Tibial artery (tissue), 4 donors: ENCODE data around the gene MAP6.
"Not testable (repeated sequence)": the region's sequence is repeated elsewhere in the genome, so short reads cannot be mapped to it uniquely, and the experiment has no call there.

Source experiments
- DNase-seq, 2 donors: peaks; one replicate each; pipeline ENCODE4 v3.0.0-alpha.2; 2019
- H3K27ac ChIP-seq, 2 donors: fragments of 200-600 bp; sonication (generic) in 1 of 2; 1 replicate in 1 of 2; 2 replicates in 1 of 2; pipeline ENCODE4 v1.5.1; 2018 to 2019; ENCODE audit warnings: mild to moderate bottlenecking in 1 of 2
- H3K27me3 ChIP-seq, 2 donors: fragments of 200-600 bp; sonication (generic) in 1 of 2; one replicate each; pipeline versions ENCODE4 v1.5.1 to v1.6.0; 2016 to 2019
- H3K36me3 ChIP-seq, 3 donors: fragments of 200-600 bp; sonication (generic) in 2 of 3; one replicate each; pipeline ENCODE4 v1.5.1; 2016 to 2019; ENCODE audit warnings: mild to moderate bottlenecking in 2 of 3
- H3K4me1 ChIP-seq, 4 donors: fragments of 200-600 bp; sonication (generic) in 2 of 4; 1 replicate in 3 of 4; 2 replicates in 1 of 4; pipeline ENCODE4 v1.5.1; 2016 to 2019
- H3K4me3 ChIP-seq, 2 donors: fragments of 200-600 bp; sonication (generic) in 1 of 2; 1 replicate in 1 of 2; 2 replicates in 1 of 2; pipeline ENCODE4 v1.5.1; 2018 to 2019; ENCODE audit warnings: mild to moderate bottlenecking in 2 of 2
- H3K9me3 ChIP-seq, 3 donors: fragments of 200-600 bp; sonication (generic) in 1 of 3; one replicate each; pipeline ENCODE4 v1.5.1; 2016 to 2019
- CTCF ChIP-seq, 2 experiments: fragments of 200-600 bp in 1 of 2; fragments of 450-650 bp in 1 of 2; IDR thresholded peaks; one replicate each; pipeline ENCODE4 v1.5.1; 2017 to 2019; ENCODE audit warnings: antibody characterized with exemption in 2 of 2, mild to moderate bottlenecking in 1 of 2, moderate library complexity in 1 of 2
- intact Hi-C: fragments of 100-400 bp; cut with DNase I; formaldehyde crosslinking; loops from one replicate; pipeline ENCODE4 v1.15.0; 2023; ENCODE audit warnings: low total_unique reads

MAP6 gene

DNA sequence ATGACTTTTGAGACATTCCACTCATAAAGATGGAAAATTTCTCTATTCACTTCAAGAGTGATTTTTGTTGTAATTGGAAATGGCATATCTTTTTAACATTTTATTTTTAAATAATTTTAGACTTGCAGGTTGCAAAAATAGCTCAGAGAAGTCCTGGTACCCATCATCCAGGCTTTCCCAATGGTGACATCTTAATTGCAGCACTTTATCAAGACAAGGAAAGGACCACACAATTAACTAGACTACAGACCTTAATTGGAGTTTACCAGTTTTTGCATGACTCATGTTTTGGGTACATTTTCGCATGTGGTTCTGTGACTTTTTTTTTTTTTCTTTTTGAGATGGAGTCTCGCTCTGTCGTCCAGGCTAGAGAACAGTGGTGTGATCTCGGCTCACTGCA, 23.0 kb upstream of the MAP6 start:
- intact Hi-C loops: no loop called here
- H3K36me3 ChIP-seq: no peaks in the 10 kb centered on the region
- no peak for DNase-seq
- no peak overlapping the region for H3K4me3 ChIP-seq
- no peak for TF ChIP-seq CTCF (IDR thresholded peaks at IDR 0.05)
- H3K27ac ChIP-seq: no peak overlapping the region
- H3K9me3 ChIP-seq: no peaks in the 10 kb centered on the region
- H3K27me3 ChIP-seq: peaks cover 0 to 17% of the 10 kb centered on the region in 2 donors
- H3K4me1 ChIP-seq: no peaks in the 10 kb centered on the region

GRCh38 chr11:75689863-75690609, 21.2 kb upstream of the MAP6 start:
- Histone ChIP-seq H3K27me3 (peaks cover 0 to 14% of the 10 kb centered on the region in 2 donors), H3K9me3 (peaks cover 0 to 15% (median 7%) of the 10 kb centered on the region in 3 donors), H3K4me3 (no peak overlapping the region), H3K36me3 (no peaks in the 10 kb centered on the region), H3K27ac (no peak overlapping the region), H3K4me1 (no peaks in the 10 kb centered on the region)
- intact Hi-C loops: no loop called here
- no peak for DNase-seq
- TF ChIP-seq CTCF (IDR thresholded peaks at IDR 0.05): no peak

GRCh38 chr11:75683856-75684255, 15.0 kb upstream of the MAP6 start:
- H3K27ac ChIP-seq, H3K36me3 ChIP-seq, H3K4me3 ChIP-seq, intact Hi-C loops, H3K4me1 ChIP-seq, DNase-seq: not testable (repeated sequence)
- peaks cover 0 to 24% of the 10 kb centered on the region in 2 donors for H3K27me3 ChIP-seq
- peaks cover 0 to 27% (median 10%) of the 10 kb centered on the region in 3 donors for H3K9me3 ChIP-seq

DNA sequence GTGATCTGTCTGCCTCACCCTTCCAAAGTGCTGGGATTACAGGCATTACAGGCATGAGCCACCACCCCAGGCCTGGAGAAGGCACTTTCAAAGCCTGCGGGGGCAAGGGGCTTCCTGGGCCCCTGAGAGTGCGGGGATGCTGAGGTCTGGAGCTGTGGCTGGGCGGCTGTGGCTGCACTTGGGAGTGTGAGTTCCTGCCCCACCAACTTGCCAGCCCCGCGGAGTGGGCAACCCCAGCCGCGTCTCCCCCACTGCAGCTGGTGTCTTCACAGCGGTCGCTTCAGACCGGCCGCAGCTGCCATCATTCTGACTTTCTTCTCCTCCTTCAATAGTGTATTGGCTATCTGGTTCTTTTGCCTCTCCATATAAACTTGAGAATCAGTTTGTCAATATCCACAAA, 10.7 kb upstream of the MAP6 start:
- Histone ChIP-seq H3K9me3 (peaks cover 0 to 7% (median 0%) of the 10 kb centered on the region in 3 donors), H3K4me3 (no peak overlapping the region), H3K27ac (no peak overlapping the region), H3K36me3 (no peaks in the 10 kb centered on the region), H3K27me3 (peaks cover 0 to 17% of the 10 kb centered on the region in 2 donors), H3K4me1 (no peaks in the 10 kb centered on the region)
- no peak for TF ChIP-seq CTCF (IDR thresholded peaks at IDR 0.05)
- DNase-seq: no peak
- intact Hi-C loops: loop anchor here (10.0 kb wide), 1 partner anchor 85 kb away; no protein-coding TSS in a partner anchor

GRCh38 chr11:75678620-75679259, 9.9 kb upstream of the MAP6 start:
- H3K36me3 ChIP-seq: no peaks in the 10 kb centered on the region
- intact Hi-C loops: loop anchor here (10.0 kb wide), 1 partner anchor 84 kb away; no protein-coding TSS in a partner anchor
- peaks cover 0 to 3% (median 0%) of the 10 kb centered on the region in 3 donors for H3K9me3 ChIP-seq
- H3K4me3 ChIP-seq: no peak overlapping the region
- DNase-seq: no peak
- H3K27ac ChIP-seq: no peak overlapping the region
- H3K4me1 ChIP-seq: no peaks in the 10 kb centered on the region
- peaks cover 0 to 17% of the 10 kb centered on the region in 2 donors for H3K27me3 ChIP-seq
- no peak for TF ChIP-seq CTCF (IDR thresholded peaks at IDR 0.05)

DNA sequence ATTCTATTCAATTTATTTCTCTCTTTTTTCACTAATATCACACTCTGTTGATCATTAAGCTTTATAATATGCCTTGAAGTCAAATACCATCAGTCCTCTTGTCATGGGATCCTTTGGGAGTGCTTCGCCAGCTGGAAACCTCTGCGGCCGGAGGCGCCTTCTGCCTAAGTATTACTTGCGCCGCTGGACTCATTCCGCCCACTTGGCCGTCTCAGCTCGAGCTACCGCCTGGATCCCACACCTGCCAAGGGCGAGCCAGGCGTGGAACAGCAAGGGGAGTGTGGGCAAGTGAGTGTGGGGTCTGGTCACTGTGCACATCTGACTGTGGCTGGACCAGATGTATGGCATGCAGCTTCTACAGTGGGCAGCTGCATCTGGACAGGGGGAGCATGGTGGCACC, 9.1 kb upstream of the MAP6 start:
- no peak overlapping the region for H3K27ac ChIP-seq
- intact Hi-C loops: loop anchor here (10.0 kb wide), 1 partner anchor 83 kb away; no protein-coding TSS in a partner anchor
- H3K4me3 ChIP-seq: no peak overlapping the region
- H3K36me3 ChIP-seq: no peaks in the 10 kb centered on the region
- DNase-seq: no peak
- no peaks in the 10 kb centered on the region for H3K4me1 ChIP-seq
- peaks cover 0 to 3% (median 0%) of the 10 kb centered on the region in 3 donors for H3K9me3 ChIP-seq
- peaks cover 0 to 17% of the 10 kb centered on the region in 2 donors for H3K27me3 ChIP-seq
- TF ChIP-seq CTCF (IDR thresholded peaks at IDR 0.05): no peak
